Naive thymus-derived CD4-positive, alpha-beta T cell (primary cell): ENCODE measurements around the gene USP6NL. TPM values are rescaled to one million over a fixed set of nuclear protein-coding genes. Genes with fewer than 3 reads are reported as not detected.
A peak's percentile ranks its signal among the peaks of the same experiment; 100 is the strongest.

Experiments used
- ATAC-seq: fragments of 150-1000 bp; cut with Tn5 transposase; 2 replicates; pipeline ENCODE4 v1.10.0; 2021; ENCODE audit warnings: mild to moderate bottlenecking, moderate library complexity
- CTCF ChIA-PET: fragments of 350-600 bp; sonication (Branson Sonifier 250); formaldehyde crosslinking; loops from one replicate; lab custom pipeline; 2021; ENCODE audit warnings: antibody characterized with exemption; lab: Charles Lee
- POLR2A ChIA-PET: fragments of 350-600 bp; sonication (Branson Sonifier 250); formaldehyde crosslinking; loops from one replicate; lab custom pipeline; 2021; ENCODE audit warnings: antibody characterized with exemption, inconsistent platforms; lab: Charles Lee
- DNase-seq, 9 donors: peaks; one replicate each; pipeline versions ENCODE4 v3.0.0 to v3.0.0-alpha.2; 2020 to 2022; ENCODE audit warnings: mixed read lengths in 1 of 9
- H3K27ac ChIP-seq: one replicate; pipeline ENCODE4 v1.7.0; 2013; ENCODE audit warnings: mild to moderate bottlenecking, low read depth, low read length, moderate library complexity
- H3K27me3 ChIP-seq, 2 donors: one replicate each; pipeline ENCODE4 v1.7.0; 2013; ENCODE audit warnings: low read length in 2 of 2, mild to moderate bottlenecking in 2 of 2, moderate library complexity in 2 of 2; ENCODE audit not compliant: control insufficient read depth in 2 of 2, insufficient read depth in 2 of 2
- H3K36me3 ChIP-seq, 3 experiments: 1 replicate in 2 of 3; 2 replicates in 1 of 3; pipeline ENCODE4 v1.7.0; 2013; ENCODE audit warnings: low read length in 3 of 3, mild to moderate bottlenecking in 3 of 3, moderate library complexity in 1 of 3; ENCODE audit not compliant: insufficient read depth in 3 of 3, control insufficient read depth in 2 of 3
- H3K4me1 ChIP-seq, 2 donors: one replicate each; pipeline ENCODE4 v1.7.0; 2013; ENCODE audit warnings: low read length in 2 of 2, mild to moderate bottlenecking in 2 of 2, moderate library complexity in 1 of 2; ENCODE audit not compliant: control insufficient read depth in 2 of 2, insufficient read depth in 2 of 2
- H3K4me3 ChIP-seq: 2 replicates; pipeline ENCODE4 v1.7.0; 2013; ENCODE audit warnings: mild to moderate bottlenecking, low read length
- H3K9me3 ChIP-seq, 3 experiments: 1 replicate in 2 of 3; 2 replicates in 1 of 3; pipeline ENCODE4 v1.7.0; 2013; ENCODE audit warnings: low read length in 3 of 3; ENCODE audit not compliant: control insufficient read depth in 2 of 3
- H3K27ac Mint-ChIP-seq, 9 donors: one replicate each; pipeline ENCODE4 v1.8.0; 2020 to 2022; ENCODE audit warnings: mixed read lengths in 9 of 9, mild to moderate bottlenecking in 8 of 9, moderate library complexity in 5 of 9, inconsistent platforms in 2 of 9
- H3K27me3 Mint-ChIP-seq, 5 donors: one replicate each; pipeline ENCODE4 v1.8.0; 2021 to 2022; ENCODE audit warnings: mixed read lengths in 5 of 5, mild to moderate bottlenecking in 1 of 5
- H3K36me3 Mint-ChIP-seq, 5 donors: one replicate each; pipeline ENCODE4 v1.8.0; 2020 to 2022; ENCODE audit warnings: mixed read lengths in 5 of 5, mild to moderate bottlenecking in 3 of 5, inconsistent platforms in 1 of 5
- H3K4me1 Mint-ChIP-seq, 7 donors: one replicate each; pipeline ENCODE4 v1.8.0; 2020 to 2022; ENCODE audit warnings: mixed read lengths in 7 of 7, mild to moderate bottlenecking in 3 of 7, inconsistent platforms in 1 of 7
- H3K4me3 Mint-ChIP-seq, 10 donors: one replicate each; pipeline ENCODE4 v1.8.0; 2020 to 2022; ENCODE audit warnings: mild to moderate bottlenecking in 10 of 10, mixed read lengths in 10 of 10, moderate library complexity in 6 of 10, inconsistent platforms in 2 of 10
- H3K9me3 Mint-ChIP-seq, 11 donors: one replicate each; pipeline ENCODE4 v1.8.0; 2020 to 2022; ENCODE audit warnings: mixed read lengths in 11 of 11, mild to moderate bottlenecking in 4 of 11, inconsistent platforms in 1 of 11, moderate library complexity in 1 of 11
- intact Hi-C, 2 donors: fragments of 100-400 bp; cut with micrococcal nuclease; formaldehyde crosslinking; loops; one replicate each; pipeline ENCODE4 v1.15.1; 2023
- polyA plus RNA-seq, 2 donors: library from polyadenylated mRNA; unstranded; fragments of 300-500 nt; fragmentation: Illumina TruSeq; gene quantifications; one replicate each; pipeline ENCODE4 v1.2.3, GENCODE V29; 2021
- total RNA-seq, 6 experiments: library from RNA in 5 of 6; stranded (reverse) in 5 of 6; gene quantifications; 1 replicate in 5 of 6; 2 replicates in 1 of 6; pipeline ENCODE4 v1.2.3 and lab custom pipeline; 2021 to 2026

USP6NL gene
- total and polyA plus RNA-seq, 7 experiments from 2014 or later, result 0.70 to 6.6 (median 4.6) TPM

- ChIA-PET CTCF (no interaction called here), POLR2A (no interaction called here)
- DNase-seq (no peak), ATAC-seq (no peak)
- Histone ChIP-seq H3K4me1 (no peaks in the 10 kb centered on the region), H3K36me3 (peaks cover 0 to 11% (median 0%) of the 10 kb centered on the region in 3 experiments), H3K27ac (no peak overlapping the region), H3K9me3 (no peaks in the 10 kb centered on the region), H3K4me3 (no peak overlapping the region), H3K27me3 (no peaks in the 10 kb centered on the region)
- Mint-ChIP-seq H3K9me3 (no peaks in the 10 kb centered on the region), H3K27me3 (peaks cover 0 to 3% (median 0%) of the 10 kb centered on the region in 5 donors), H3K4me3 (no peak overlapping the region), H3K36me3 (peaks cover 0 to 29% (median 6%) of the 10 kb centered on the region in 5 donors), H3K4me1 (peaks cover 0 to 4% (median 0%) of the 10 kb centered on the region in 7 donors), H3K27ac (no peak overlapping the region)
- intact Hi-C loops, result no loop called here
Observed at GRCh38 chr10:11488126-11488525, 123.3 kb downstream of the USP6NL start.

- no peaks in the 10 kb centered on the region for H3K9me3 ChIP-seq
- Mint-ChIP-seq H3K4me1 (peaks cover 7 to 19% (median 13%) of the 10 kb centered on the region in 7 donors), H3K36me3 (peaks cover 0 to 33% (median 25%) of the 10 kb centered on the region in 5 donors), H3K4me3 (no peak overlapping the region), H3K27me3 (peaks cover 0 to 3% (median 0%) of the 10 kb centered on the region in 5 donors), H3K27ac (no peak overlapping the region), H3K9me3 (no peaks in the 10 kb centered on the region)
- CTCF ChIA-PET, result no interaction called here
- H3K27ac ChIP-seq, result no peak overlapping the region
- no peaks in the 10 kb centered on the region for H3K4me1 ChIP-seq
- H3K36me3 ChIP-seq, result no peaks in the 10 kb centered on the region
- intact Hi-C loops, result no loop called here
- no peaks in the 10 kb centered on the region for H3K27me3 ChIP-seq
- no peak overlapping the region for H3K4me3 ChIP-seq
- DNase-seq (no peak), ATAC-seq (no peak)
- POLR2A ChIA-PET, result no interaction called here
Observed at GRCh38 chr10:11483201-11484148, 128.0 kb downstream of the USP6NL start.

- no peaks in the 10 kb centered on the region for H3K27me3 ChIP-seq
- intact Hi-C loops, result no loop called here
- H3K4me3 ChIP-seq, result no peak overlapping the region
- H3K4me1 ChIP-seq, result no peaks in the 10 kb centered on the region
- peaks cover 0 to 3% (median 0%) of the 10 kb centered on the region in 5 donors for H3K27me3 Mint-ChIP-seq
- no peak overlapping the region for H3K4me3 Mint-ChIP-seq
- ChIA-PET POLR2A (no interaction called here), CTCF (no interaction called here)
- DNase-seq, result no peak
- no peak overlapping the region for H3K27ac ChIP-seq
- no peaks in the 10 kb centered on the region for H3K9me3 Mint-ChIP-seq
- no peak overlapping the region for H3K27ac Mint-ChIP-seq
- no peaks in the 10 kb centered on the region for H3K9me3 ChIP-seq
- no peak for ATAC-seq
- no peaks in the 10 kb centered on the region for H3K36me3 ChIP-seq
- peaks cover 7 to 19% (median 13%) of the 10 kb centered on the region in 7 donors for H3K4me1 Mint-ChIP-seq
- peaks cover 0 to 33% (median 25%) of the 10 kb centered on the region in 5 donors for H3K36me3 Mint-ChIP-seq
Observed at GRCh38 chr10:11482306-11482705, 129.1 kb downstream of the USP6NL start.

- CTCF ChIA-PET, result no interaction called here
- Mint-ChIP-seq H3K27ac (peak overlapping the region in 4 of 9 donors; percentile 5 to 52 (median 44)), H3K4me3 (peak overlapping the region in 7 of 10 donors; percentile 5 to 47 (median 11))
Observed at GRCh38 chr10:11480687-11481086, 130.8 kb downstream of the USP6NL start.

GRCh38 chr10:11479300-11479699, 132.2 kb downstream of the USP6NL start:
- H3K27ac Mint-ChIP-seq, result peak overlapping the region in 5 of 9 donors; percentile 2 to 81 (median 32)
- DNase-seq (peak in 3 of 9 donors; percentile 2 to 20 (median 18)), ATAC-seq (no peak)
- H3K27me3 Mint-ChIP-seq, result peaks cover 0 to 5% (median 0%) of the 10 kb centered on the region in 5 donors
- H3K9me3 Mint-ChIP-seq, result peaks cover 0 to 2% (median 0%) of the 10 kb centered on the region in 11 donors
- H3K9me3 ChIP-seq, result no peaks in the 10 kb centered on the region
- no peaks in the 10 kb centered on the region for H3K4me1 ChIP-seq
- peaks cover 0 to 30% (median 25%) of the 10 kb centered on the region in 5 donors for H3K36me3 Mint-ChIP-seq
- ChIA-PET POLR2A (no interaction called here), CTCF (interaction anchor here (0.6 kb wide), 1 partner anchor 1570 kb away, joined by 3 read pairs; no protein-coding TSS in a partner anchor)
- intact Hi-C loops, result loop anchor here (10.0 kb wide), 2 partner anchors 144 to 1244 kb away; no protein-coding TSS in a partner anchor
- H3K4me1 Mint-ChIP-seq, result peaks cover 7 to 19% (median 13%) of the 10 kb centered on the region in 7 donors
- H3K4me3 Mint-ChIP-seq, result peak overlapping the region in 1 of 10 donors; percentile 27
- H3K36me3 ChIP-seq, result no peaks in the 10 kb centered on the region
- H3K27me3 ChIP-seq, result no peaks in the 10 kb centered on the region
- no peak overlapping the region for H3K27ac ChIP-seq
- no peak overlapping the region for H3K4me3 ChIP-seq

More at GRCh38 chr10:11480687-11481086, 130.8 kb downstream of the USP6NL start:
- Mint-ChIP-seq H3K9me3 (no peaks in the 10 kb centered on the region), H3K36me3 (peaks cover 0 to 33% (median 25%) of the 10 kb centered on the region in 5 donors), H3K27me3 (peaks cover 0 to 3% (median 0%) of the 10 kb centered on the region in 5 donors), H3K4me1 (peaks cover 7 to 19% (median 13%) of the 10 kb centered on the region in 7 donors)
- no peaks in the 10 kb centered on the region for H3K27me3 ChIP-seq
- ATAC-seq (no peak), DNase-seq (no peak)
- H3K27ac ChIP-seq, result no peak overlapping the region
- POLR2A ChIA-PET, result no interaction called here
- H3K4me3 ChIP-seq, result no peak overlapping the region
- H3K4me1 ChIP-seq, result no peaks in the 10 kb centered on the region
- H3K9me3 ChIP-seq, result no peaks in the 10 kb centered on the region
- H3K36me3 ChIP-seq, result no peaks in the 10 kb centered on the region
- intact Hi-C loops, result no loop called here

GRCh38 chr10:11478807-11479206, 132.6 kb downstream of the USP6NL start:
- Histone ChIP-seq H3K36me3 (no peaks in the 10 kb centered on the region), H3K27me3 (no peaks in the 10 kb centered on the region), H3K4me1 (no peaks in the 10 kb centered on the region), H3K4me3 (no peak overlapping the region), H3K27ac (no peak overlapping the region), H3K9me3 (no peaks in the 10 kb centered on the region)
- ChIA-PET POLR2A (interaction anchor here (0.6 kb wide), 1 partner anchor 8 kb away, joined by 3 read pairs; no protein-coding TSS in a partner anchor), CTCF (interaction anchor here (0.6 kb wide), 1 partner anchor 1570 kb away, joined by 3 read pairs; no protein-coding TSS in a partner anchor)
- DNase-seq, result no peak
- peaks cover 0 to 4% (median 0%) of the 10 kb centered on the region in 5 donors for H3K27me3 Mint-ChIP-seq
- no peak for ATAC-seq
- H3K4me1 Mint-ChIP-seq, result peaks cover 7 to 19% (median 13%) of the 10 kb centered on the region in 7 donors
- intact Hi-C loops, result loop anchor here (10.0 kb wide), 2 partner anchors 144 to 1244 kb away; no protein-coding TSS in a partner anchor
- peak overlapping the region in 1 of 10 donors; percentile 27 for H3K4me3 Mint-ChIP-seq
- peaks cover 0 to 27% (median 22%) of the 10 kb centered on the region in 5 donors for H3K36me3 Mint-ChIP-seq
- peak overlapping the region in 5 of 9 donors; percentile 2 to 81 (median 32) for H3K27ac Mint-ChIP-seq
- peaks cover 0 to 2% (median 0%) of the 10 kb centered on the region in 11 donors for H3K9me3 Mint-ChIP-seq
